K562 (cell line): Measurements from ENCODE around the gene MLH1. TPM values are rescaled to one million over a fixed set of nuclear protein-coding genes. Genes with fewer than 3 reads are reported as not detected.

Experiments
- ARID2 ChIP-seq: fragments of 450-650 bp; IDR thresholded peaks from 2 replicates; pipeline ENCODE4 v1.6.1; 2017; ENCODE audit warnings: antibody characterized with exemption, mild to moderate bottlenecking
- CGGBP1 ChIP-seq: fragments of 250-450 bp; sonication (Bioruptor Pico); IDR thresholded peaks from 2 replicates; pipeline ENCODE4 v1.9.0; 2021; ENCODE audit warnings: mild to moderate bottlenecking
- MGA ChIP-seq: fragments of 450-650 bp; IDR thresholded peaks from 2 replicates; pipeline ENCODE4 v1.6.1; 2016; ENCODE audit warnings: mild to moderate bottlenecking, moderate library complexity
- NCOA1 ChIP-seq: fragments of 450-650 bp; IDR thresholded peaks from 2 replicates; pipeline ENCODE4 v1.6.1; 2016; ENCODE audit warnings: low read depth
- PTTG1 ChIP-seq: fragments of 450-650 bp; IDR thresholded peaks from 2 replicates; pipeline ENCODE4 v1.6.1; 2016; ENCODE audit warnings: low read depth, mild to moderate bottlenecking, missing genetic modification characterization, missing compliant biosample characterization
- RBM25 ChIP-seq: fragments of 200-400 bp; formaldehyde crosslinking; IDR thresholded peaks from 2 replicates; pipeline ENCODE4 v1.6.1; 2018; ENCODE audit warnings: low read length, low read depth, moderate library complexity; ENCODE audit not compliant: severe bottlenecking
- RHOXF2B ChIP-seq: fragments of 250-450 bp; sonication (Bioruptor Pico); conservative IDR thresholded peaks from 2 replicates; pipeline ENCODE4 v1.5.1; 2021
- ZNF586 ChIP-seq: fragments of 450-650 bp; formaldehyde crosslinking; conservative IDR thresholded peaks from 2 replicates; pipeline ENCODE4 v1.4.0; 2020; ENCODE audit warnings: mild to moderate bottlenecking, moderate library complexity
- polyA plus RNA-seq, 8 experiments: library from polyadenylated mRNA; depleted of rRNA in 4 of 8; stranded (reverse) in 5 of 8; unstranded in 3 of 8; fragments of >200 nt; fragmentation: Nextera tagmentation in 2 of 8; fragmentation: Illumina TruSeq in 1 of 8; extraction: Ambion mirVana in 2 of 8; extraction: Trizol in 1 of 8; gene quantifications; 2 replicates each; pipeline versions ENCODE4 v1.2.1 to v1.2.3, GENCODE V29; 2011 to 2014; ENCODE audit warnings: inconsistent platforms in 1 of 8, missing spikeins in 1 of 8
- total RNA-seq, 7 experiments: library from RNA; depleted of rRNA in 6 of 7; stranded (reverse); fragments of >200 nt in 6 of 7; fragmentation: Illumina TruSeq in 2 of 7; extraction: Trizol in 2 of 7; gene quantifications; 2 replicates each; pipeline versions ENCODE4 v1.2.1 to v1.2.3, GENCODE V29; 2011 to 2021; ENCODE audit warnings: low replicate concordance in 1 of 7
- TF ChIP-seq, protein P1 (sequence below): fragments of 450-650 bp; IDR thresholded peaks from 2 replicates; pipeline ENCODE4 v1.6.1; 2016; ENCODE audit warnings: low read depth

Gene MLH1
- total and polyA plus RNA-seq, 9 of the 15 experiments (the other 6 are each of a cell fraction or from before 2014, with no cell fraction given) = 76.4 to 155 (median 117) TPM

- TF ChIP-seq MGA (no peak), RBM25 (peak; percentile 78), CGGBP1 (CRISPR knock-in tag) (no peak), NCOA1 (no peak), ZNF586 (CRISPR knock-in tag) (no peak), ARID2 (no peak), PTTG1 (tag) (no peak), RHOXF2B (CRISPR knock-in tag) (no peak)
- TF ChIP-seq, protein P1, sequence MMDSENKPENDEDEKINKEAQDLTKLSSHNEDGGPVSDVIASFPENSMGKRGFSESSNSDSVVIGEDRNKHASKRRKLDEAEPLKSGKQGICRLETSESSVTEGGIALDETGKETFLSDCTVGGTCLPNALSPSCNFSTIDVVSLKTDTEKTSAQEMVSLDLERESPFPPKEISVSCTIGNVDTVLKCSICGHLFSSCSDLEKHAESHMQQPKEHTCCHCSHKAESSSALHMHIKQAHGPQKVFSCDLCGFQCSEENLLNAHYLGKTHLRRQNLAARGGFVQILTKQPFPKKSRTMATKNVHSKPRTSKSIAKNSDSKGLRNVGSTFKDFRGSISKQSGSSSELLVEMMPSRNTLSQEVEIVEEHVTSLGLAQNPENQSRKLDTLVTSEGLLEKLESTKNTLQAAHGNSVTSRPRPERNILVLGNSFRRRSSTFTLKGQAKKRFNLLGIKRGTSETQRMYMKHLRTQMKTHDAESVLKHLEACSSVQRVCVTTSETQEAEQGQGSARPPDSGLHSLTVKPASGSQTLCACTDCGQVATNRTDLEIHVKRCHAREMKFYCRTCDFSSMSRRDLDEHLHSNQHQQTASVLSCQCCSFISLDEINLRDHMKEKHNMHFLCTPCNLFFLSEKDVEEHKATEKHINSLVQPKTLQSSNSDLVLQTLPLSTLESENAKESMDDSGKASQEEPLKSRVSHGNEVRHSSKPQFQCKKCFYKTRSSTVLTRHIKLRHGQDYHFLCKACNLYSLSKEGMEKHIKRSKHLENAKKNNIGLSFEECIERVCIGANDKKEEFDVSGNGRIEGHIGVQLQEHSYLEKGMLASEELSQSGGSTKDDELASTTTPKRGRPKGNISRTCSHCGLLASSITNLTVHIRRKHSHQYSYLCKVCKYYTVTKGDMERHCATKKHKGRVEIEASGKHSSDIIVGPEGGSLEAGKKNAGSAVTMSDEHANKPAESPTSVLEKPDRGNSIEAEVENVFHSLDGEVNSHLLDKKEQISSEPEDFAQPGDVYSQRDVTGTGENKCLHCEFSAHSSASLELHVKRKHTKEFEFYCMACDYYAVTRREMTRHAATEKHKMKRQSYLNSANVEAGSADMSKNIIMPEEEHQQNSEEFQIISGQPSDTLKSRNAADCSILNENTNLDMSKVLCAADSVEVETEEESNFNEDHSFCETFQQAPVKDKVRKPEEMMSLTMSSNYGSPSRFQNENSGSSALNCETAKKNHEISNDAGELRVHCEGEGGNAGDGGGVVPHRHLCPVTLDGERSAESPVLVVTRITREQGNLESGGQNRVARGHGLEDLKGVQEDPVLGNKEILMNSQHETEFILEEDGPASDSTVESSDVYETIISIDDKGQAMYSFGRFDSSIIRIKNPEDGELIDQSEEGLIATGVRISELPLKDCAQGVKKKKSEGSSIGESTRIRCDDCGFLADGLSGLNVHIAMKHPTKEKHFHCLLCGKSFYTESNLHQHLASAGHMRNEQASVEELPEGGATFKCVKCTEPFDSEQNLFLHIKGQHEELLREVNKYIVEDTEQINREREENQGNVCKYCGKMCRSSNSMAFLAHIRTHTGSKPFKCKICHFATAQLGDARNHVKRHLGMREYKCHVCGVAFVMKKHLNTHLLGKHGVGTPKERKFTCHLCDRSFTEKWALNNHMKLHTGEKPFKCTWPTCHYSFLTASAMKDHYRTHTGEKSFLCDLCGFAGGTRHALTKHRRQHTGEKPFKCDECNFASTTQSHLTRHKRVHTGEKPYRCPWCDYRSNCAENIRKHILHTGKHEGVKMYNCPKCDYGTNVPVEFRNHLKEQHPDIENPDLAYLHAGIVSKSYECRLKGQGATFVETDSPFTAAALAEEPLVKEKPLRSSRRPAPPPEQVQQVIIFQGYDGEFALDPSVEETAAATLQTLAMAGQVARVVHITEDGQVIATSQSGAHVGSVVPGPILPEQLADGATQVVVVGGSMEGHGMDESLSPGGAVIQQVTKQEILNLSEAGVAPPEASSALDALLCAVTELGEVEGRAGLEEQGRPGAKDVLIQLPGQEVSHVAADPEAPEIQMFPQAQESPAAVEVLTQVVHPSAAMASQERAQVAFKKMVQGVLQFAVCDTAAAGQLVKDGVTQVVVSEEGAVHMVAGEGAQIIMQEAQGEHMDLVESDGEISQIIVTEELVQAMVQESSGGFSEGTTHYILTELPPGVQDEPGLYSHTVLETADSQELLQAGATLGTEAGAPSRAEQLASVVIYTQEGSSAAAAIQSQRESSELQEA = no peak
Measured at GRCh38 chr3:37067577-37067976, 74.3 kb downstream of the MLH1 start (continued).
